ENCODE data around the gene SIPA1.
"Not testable (repeated sequence)": the region's sequence is repeated elsewhere in the genome, so short reads cannot be mapped to it uniquely, and the experiment has no call there.

The SIPA1 gene

GRCh38 chr11:65625628-65626342 is 12.1 kb upstream of the SIPA1 start:
- DNase-seq: peak; percentile 42

- DNase-seq: no peak
Observed at GRCh38 chr11:65627202-65627601, 10.7 kb upstream of the SIPA1 start.

- no peak for DNase-seq
Observed at GRCh38 chr11:65629579-65629978, 8.3 kb upstream of the SIPA1 start.

GRCh38 chr11:65630215-65630614 is 7.7 kb upstream of the SIPA1 start:
- no peak for DNase-seq

GRCh38 chr11:65633390-65634108 is 4.4 kb upstream of the SIPA1 start:
- DNase-seq: no peak

GRCh38 chr11:65634109-65634436 is 3.8 kb upstream of the SIPA1 start:
- no peak for DNase-seq

- no peak for DNase-seq
Observed at GRCh38 chr11:65634440-65634839, 3.5 kb upstream of the SIPA1 start.

- DNase-seq: no peak
Observed at GRCh38 chr11:65634905-65635731, 2.8 kb upstream of the SIPA1 start.

- DNase-seq: no peak
Observed at GRCh38 chr11:65636108-65637031, 1.5 kb upstream of the SIPA1 start.

- DNase-seq: no peak
Observed at GRCh38 chr11:65637032-65637557, 806 bp upstream of the SIPA1 start.

GRCh38 chr11:65639228-65639597 is 1.3 kb downstream of the SIPA1 start:
- DNase-seq: not testable (repeated sequence)

- peak; percentile 27 for DNase-seq
Observed at GRCh38 chr11:65639623-65640482, 2.0 kb downstream of the SIPA1 start.

GRCh38 chr11:65640483-65641296 is 2.8 kb downstream of the SIPA1 start:
- DNase-seq: no peak

GRCh38 chr11:65641297-65642013 is 3.6 kb downstream of the SIPA1 start:
- DNase-seq: no peak

- DNase-seq: no peak
Observed at GRCh38 chr11:65642014-65642671, 4.2 kb downstream of the SIPA1 start.

- DNase-seq: no peak
Observed at GRCh38 chr11:65643971-65644370, 6.1 kb downstream of the SIPA1 start.

- DNase-seq: no peak
Observed at GRCh38 chr11:65644837-65645236, 6.9 kb downstream of the SIPA1 start.

GRCh38 chr11:65645710-65646109 is 7.8 kb downstream of the SIPA1 start:
- DNase-seq: peak; percentile 66

GRCh38 chr11:65646288-65646957 is 8.5 kb downstream of the SIPA1 start:
- no peak for DNase-seq
